ENCODE data around the gene EIF2B1. TPM values are rescaled to one million over a fixed set of nuclear protein-coding genes. Genes with fewer than 3 reads are reported as not detected.

The EIF2B1 gene
- total RNA-seq, 1 experiment from 2014 or later = 145 TPM

- DNase-seq (ENCODE audit: low read depth) = peak; percentile 79
Observed at GRCh38 chr12:123571343-123571813, 62.1 kb downstream of the EIF2B1 start.

Other genes with a start within 250 kb of the EIF2B1 start
- gene KMT5A, start 249.6 kb downstream of the EIF2B1 start, total RNA-seq (2014; rRNA removed) = 51.9 and 62.7 TPM in 2 replicates
- 3.3 and 3.5 TPM in 2 replicates for gene RILPL2, start 197.0 kb downstream of the EIF2B1 start, total RNA-seq (2014; rRNA removed)
- 10.9 and 16.0 TPM in 2 replicates for gene SNRNP35, start 175.5 kb downstream of the EIF2B1 start, total RNA-seq (2014; rRNA removed)
- 15.4 and 16.5 TPM in 2 replicates for gene RILPL1, start 100.0 kb downstream of the EIF2B1 start, total RNA-seq (2014; rRNA removed)
- 259 and 262 TPM in 2 replicates for gene TMED2, start 49.1 kb downstream of the EIF2B1 start, total RNA-seq (2014; rRNA removed)
- gene DDX55, start 31.6 kb downstream of the EIF2B1 start, total RNA-seq (2014; rRNA removed) = 19.9 and 23.5 TPM in 2 replicates
- 40.0 and 46.2 TPM in 2 replicates for gene GTF2H3, start 143 bp upstream of the EIF2B1 start, total RNA-seq (2014; rRNA removed)
- gene TCTN2, start 37.4 kb upstream of the EIF2B1 start, total RNA-seq (2014; rRNA removed) = 11.2 and 13.5 TPM in 2 replicates
- gene ATP6V0A2, start 78.7 kb upstream of the EIF2B1 start, total RNA-seq (2014; rRNA removed) = 28.6 and 30.1 TPM in 2 replicates
- gene DNAH10, start 128.6 kb upstream of the EIF2B1 start, total RNA-seq (2014; rRNA removed) = under 0.01 TPM in 1 of 2 replicates, not detected in the other

Data from LHCN-M2 (cell line).